Uterus (tissue), 2 donors: ENCODE results near the gene GMDS.

Experiments used
- CTCF ChIP-seq, 4 experiments: fragments of 200-600 bp in 2 of 4; fragments of 450-650 bp in 2 of 4; sonication (generic) in 2 of 4; IDR thresholded peaks; one replicate each; pipeline ENCODE4 v1.5.1; 2016 to 2019; ENCODE audit warnings: antibody characterized with exemption in 4 of 4, mild to moderate bottlenecking in 2 of 4, moderate library complexity in 1 of 4
- POLR2A ChIP-seq, 2 donors: fragments of 450-650 bp; IDR thresholded peaks; one replicate each; pipeline ENCODE4 v1.6.1; 2016; ENCODE audit warnings: antibody characterized with exemption in 2 of 2, mild to moderate bottlenecking in 1 of 2, moderate library complexity in 1 of 2

GRCh38 chr6:1598886-1599285 lies 646.5 kb downstream of the GMDS start:
- TF ChIP-seq CTCF (IDR thresholded peaks at IDR 0.05) (no peak), POLR2A (IDR thresholded peaks at IDR 0.05) (no peak)
